Posterior cingulate gyrus (tissue), 11 donors: ENCODE results near the gene TMEM82.

ENCODE experiments used
- DNase-seq, 10 donors: peaks; one replicate each; pipeline versions ENCODE4 v3.0.0 to v3.0.0-alpha.2; 2020 to 2021; ENCODE audit warnings: mixed read lengths in 3 of 10
- intact Hi-C: fragments of 100-400 bp; cut with DNase I; formaldehyde crosslinking; loops from one replicate; pipeline ENCODE4 v1.15.1; 2023

TMEM82 gene

GRCh38 chr1:15734901-15735300, 7.4 kb upstream of the TMEM82 start:
- intact Hi-C loops: no loop called here
- no peak for DNase-seq

GRCh38 chr1:15735304-15736037, 6.8 kb upstream of the TMEM82 start:
- intact Hi-C loops: no loop called here
- DNase-seq: no peak

- peak in 2 of 10 donors; percentile 22 to 28 for DNase-seq
- intact Hi-C loops: no loop called here
Measured at GRCh38 chr1:15736038-15736891, 6.0 kb upstream of the TMEM82 start, which contains the start of gene SLC25A34. SLC25A34 (plus strand) TSS chr1:15736258; CDS start chr1:15736486, 228 bp downstream.

GRCh38 chr1:15736892-15737261, 5.4 kb upstream of the TMEM82 start:
- DNase-seq: no peak
- intact Hi-C loops: no loop called here

GRCh38 chr1:15737324-15738319, 4.7 kb upstream of the TMEM82 start:
- no peak for DNase-seq
- intact Hi-C loops: no loop called here

GRCh38 chr1:15738416-15739113, 3.7 kb upstream of the TMEM82 start:
- no peak for DNase-seq

GRCh38 chr1:15739259-15739658, 3.0 kb upstream of the TMEM82 start:
- intact Hi-C loops: no loop called here
- no peak for DNase-seq

More at GRCh38 chr1:15738416-15739113, 3.7 kb upstream of the TMEM82 start:
- intact Hi-C loops: no loop called here

GRCh38 chr1:15739745-15740144, 2.6 kb upstream of the TMEM82 start:
- no peak for DNase-seq

GRCh38 chr1:15740924-15741850, 1.1 kb upstream of the TMEM82 start:
- intact Hi-C loops: no loop called here
- DNase-seq: peak; percentile 64 to 97 (median 78)

More at GRCh38 chr1:15739745-15740144, 2.6 kb upstream of the TMEM82 start:
- intact Hi-C loops: no loop called here

- DNase-seq: no peak
- intact Hi-C loops: no loop called here
Measured at GRCh38 chr1:15744122-15744679, 1.9 kb downstream of the TMEM82 start.

GRCh38 chr1:15747378-15747777, 5.1 kb downstream of the TMEM82 start:
- no peak for DNase-seq
- intact Hi-C loops: no loop called here

GRCh38 chr1:15748264-15748663, 6.0 kb downstream of the TMEM82 start:
- intact Hi-C loops: no loop called here
- DNase-seq: no peak

- DNase-seq: no peak
- intact Hi-C loops: no loop called here
Measured at GRCh38 chr1:15748690-15749398, 6.5 kb downstream of the TMEM82 start.

- no peak for DNase-seq
Measured at GRCh38 chr1:15749399-15750291, 7.3 kb downstream of the TMEM82 start.

GRCh38 chr1:15750924-15751323, 8.6 kb downstream of the TMEM82 start:
- intact Hi-C loops: no loop called here
- no peak for DNase-seq

More at GRCh38 chr1:15749399-15750291, 7.3 kb downstream of the TMEM82 start:
- intact Hi-C loops: no loop called here

- DNase-seq: no peak
- intact Hi-C loops: no loop called here
Measured at GRCh38 chr1:15751717-15752116, 9.4 kb downstream of the TMEM82 start.

- intact Hi-C loops: no loop called here
- peak in 1 of 10 donors; percentile 72 for DNase-seq
Measured at GRCh38 chr1:15753776-15754175, 11.5 kb downstream of the TMEM82 start.
